SU-DHL-6 (cell line): ENCODE data around the gene DEFB126.

ENCODE experiments used
- H2AFZ ChIP-seq: fragments of 200-600 bp; sonication (generic); 2 replicates; pipeline ENCODE4 v1.6.1; 2014; ENCODE audit warnings: low read depth, mild to moderate bottlenecking, moderate library complexity, mixed read lengths, antibody characterized with exemption, low read length; ENCODE audit not compliant: severe bottlenecking
- H3F3A ChIP-seq: fragments of 200-600 bp; shearing (Covaris generic); 2 replicates; pipeline ENCODE4 v1.6.0; 2016; ENCODE audit warnings: antibody characterized with exemption, mild to moderate bottlenecking; ENCODE audit not compliant: insufficient read depth
- H3K27ac ChIP-seq: fragments of 200-600 bp; sonication (generic); 2 replicates; pipeline ENCODE4 v1.5.1; 2016; ENCODE audit warnings: low read depth, mild to moderate bottlenecking, low read length, moderate library complexity, mixed read lengths
- H3K27me3 ChIP-seq: fragments of 200-600 bp; sonication (generic), shearing (Covaris generic); 2 replicates; pipeline ENCODE4 v1.6.0; 2014; ENCODE audit warnings: mild to moderate bottlenecking, low read length
- H3K36me3 ChIP-seq: fragments of 200-600 bp; sonication (generic); 2 replicates; pipeline ENCODE4 v1.6.1; 2014; ENCODE audit warnings: mild to moderate bottlenecking, low read length, mixed read lengths
- H3K4me2 ChIP-seq: fragments of 300-600, 200-600 bp; shearing (Covaris generic), sonication (generic); 2 replicates; pipeline ENCODE4 v1.6.0; 2014; ENCODE audit warnings: low read length, low read depth, mild to moderate bottlenecking; ENCODE audit not compliant: poor library complexity, severe bottlenecking
- H3K4me3 ChIP-seq: fragments of 200-600 bp; sonication (generic); 2 replicates; pipeline ENCODE4 v1.5.1; 2014; ENCODE audit warnings: antibody characterized with exemption, low read length, mild to moderate bottlenecking, mixed read lengths; ENCODE audit not compliant: insufficient read depth, poor library complexity, severe bottlenecking
- H3K79me2 ChIP-seq: fragments of 200-600 bp; sonication (generic); 2 replicates; pipeline ENCODE4 v1.6.1; 2014; ENCODE audit warnings: mild to moderate bottlenecking, low read length, moderate library complexity; ENCODE audit not compliant: insufficient read depth
- H3K9ac ChIP-seq: fragments of 200-600 bp; sonication (generic); 2 replicates; pipeline ENCODE4 v1.7.0; 2014; ENCODE audit warnings: mild to moderate bottlenecking, low read length
- H3K9me2 ChIP-seq: fragments of 200-600 bp; sonication (generic); replicated peaks from 2 replicates; pipeline ENCODE4 v1.6.1; 2014; ENCODE audit warnings: low read length; ENCODE audit not compliant: insufficient read depth
- H3K9me3 ChIP-seq: fragments of 200-600 bp; sonication (generic); 2 replicates; pipeline ENCODE4 v1.6.1; 2014; ENCODE audit warnings: low read length, mixed read lengths; ENCODE audit not compliant: insufficient read depth
- H4K20me1 ChIP-seq: fragments of 200-600 bp; sonication (generic); 2 replicates; pipeline ENCODE4 v1.6.1; 2014; ENCODE audit warnings: low read depth, mild to moderate bottlenecking, antibody characterized with exemption, low read length, moderate library complexity, mixed read lengths
- EZH2phosphoT487 ChIP-seq: fragments of 200-600 bp; sonication (generic), shearing (Covaris generic); conservative IDR thresholded peaks from 2 replicates; pipeline ENCODE4 v1.6.1; 2018; ENCODE audit warnings: mild to moderate bottlenecking, antibody characterized with exemption, low read length, moderate library complexity, mixed read lengths
- TF ChIP-seq, protein P1 (sequence below): fragments of 200-600 bp; sonication (generic); IDR thresholded peaks from one replicate; pipeline ENCODE4 v1.5.1; 2017; ENCODE audit warnings: antibody characterized with exemption, mild to moderate bottlenecking, low read length, moderate library complexity; ENCODE audit not compliant: insufficient read depth, poor library complexity, severe bottlenecking

Gene DEFB126

DNA sequence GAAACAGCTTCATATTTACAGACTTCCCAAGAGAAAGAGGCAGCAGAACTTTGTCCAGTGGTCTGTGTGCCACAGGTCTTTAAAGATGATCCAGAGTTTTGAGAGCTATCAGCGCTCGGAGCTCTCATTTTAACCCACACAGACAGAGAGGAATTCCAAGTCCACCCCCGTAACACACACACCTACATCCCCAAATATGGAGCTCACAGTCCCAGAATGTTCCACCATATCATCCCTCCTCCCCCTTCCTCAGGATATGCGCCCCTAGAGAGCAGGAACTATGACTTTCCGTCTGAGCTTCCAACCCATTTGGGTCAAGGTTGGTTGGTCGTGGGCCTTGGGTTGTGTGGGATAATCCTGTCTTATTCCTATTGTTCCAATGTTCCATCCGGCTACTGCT, 47.2 kb downstream of the DEFB126 start, which contains the start of gene DEFB128:
DEFB128 (minus strand) TSS at position 101 of the 400 bp plus-strand sequence; CDS start at position 13, 88 bp downstream.
- H4K20me1 ChIP-seq, result no peaks in the 10 kb centered on the region
- TF ChIP-seq EZH2phosphoT487, result no peak
- TF ChIP-seq, protein P1, sequence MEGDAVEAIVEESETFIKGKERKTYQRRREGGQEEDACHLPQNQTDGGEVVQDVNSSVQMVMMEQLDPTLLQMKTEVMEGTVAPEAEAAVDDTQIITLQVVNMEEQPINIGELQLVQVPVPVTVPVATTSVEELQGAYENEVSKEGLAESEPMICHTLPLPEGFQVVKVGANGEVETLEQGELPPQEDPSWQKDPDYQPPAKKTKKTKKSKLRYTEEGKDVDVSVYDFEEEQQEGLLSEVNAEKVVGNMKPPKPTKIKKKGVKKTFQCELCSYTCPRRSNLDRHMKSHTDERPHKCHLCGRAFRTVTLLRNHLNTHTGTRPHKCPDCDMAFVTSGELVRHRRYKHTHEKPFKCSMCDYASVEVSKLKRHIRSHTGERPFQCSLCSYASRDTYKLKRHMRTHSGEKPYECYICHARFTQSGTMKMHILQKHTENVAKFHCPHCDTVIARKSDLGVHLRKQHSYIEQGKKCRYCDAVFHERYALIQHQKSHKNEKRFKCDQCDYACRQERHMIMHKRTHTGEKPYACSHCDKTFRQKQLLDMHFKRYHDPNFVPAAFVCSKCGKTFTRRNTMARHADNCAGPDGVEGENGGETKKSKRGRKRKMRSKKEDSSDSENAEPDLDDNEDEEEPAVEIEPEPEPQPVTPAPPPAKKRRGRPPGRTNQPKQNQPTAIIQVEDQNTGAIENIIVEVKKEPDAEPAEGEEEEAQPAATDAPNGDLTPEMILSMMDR, result no peak
- H3K36me3 ChIP-seq, result no peaks in the 10 kb centered on the region
- H3K9me2 ChIP-seq, result no peaks in the 10 kb centered on the region
- H3K27me3 ChIP-seq, result no peaks in the 10 kb centered on the region
- H3K27ac ChIP-seq, result no peak within 1 kb of the TSS
- H2AFZ ChIP-seq, result no peak within 1 kb of the TSS
- H3K4me2 ChIP-seq, result no peak within 1 kb of the TSS
- H3K9ac ChIP-seq, result no peak within 1 kb of the TSS
- H3F3A ChIP-seq, result no peaks in the 10 kb centered on the region
- H3K79me2 ChIP-seq, result no peaks in the 10 kb centered on the region
- 0 out of 2 replicates have a peak, but pooled peaks cover 3% of the 10 kb centered on the region for H3K9me3 ChIP-seq
- H3K4me3 ChIP-seq, result no peak within 1 kb of the TSS
